ENCODE measurements around the gene LYPD6. TPM values are rescaled to one million over a fixed set of nuclear protein-coding genes. Genes with fewer than 3 reads are reported as not detected.

Gene LYPD6
- total RNA-seq, 4 donors from 2014 or later = 0.45 to 1.9 (median 0.93) TPM; not detected in 1

DNA sequence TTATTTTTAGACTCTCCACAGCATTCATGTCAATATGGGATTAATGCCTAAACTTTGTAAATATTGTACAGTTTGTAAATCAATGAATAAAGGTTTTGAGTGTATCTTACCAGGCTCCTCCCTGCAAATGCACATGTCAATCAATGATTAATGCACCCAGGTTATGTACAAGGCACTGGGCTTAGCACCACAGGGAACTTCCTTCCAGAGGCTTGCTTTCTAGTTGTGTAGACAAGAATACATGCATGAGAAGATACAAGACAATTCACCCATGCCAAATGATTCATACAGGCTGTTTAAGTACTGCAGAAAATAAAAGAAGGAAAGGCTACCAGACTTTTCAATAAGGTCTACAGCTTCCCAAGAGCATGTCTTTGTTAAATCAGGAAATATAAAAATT is 143.1 kb downstream of the LYPD6 start:
- Histone ChIP-seq H3K9me3 (no peaks in the 10 kb centered on the region), H3K4me1 (no peaks in the 10 kb centered on the region), H3K27ac (no peak overlapping the region), H3K4me3 (no peak overlapping the region), H3K36me3 (no peaks in the 10 kb centered on the region), H3K27me3 (no peaks in the 10 kb centered on the region)
- DNase-seq (ENCODE audit: low spot score in 2 of 2) = no peak
- TF ChIP-seq POLR2AphosphoS5 (IDR thresholded peaks at IDR 0.05) = no peak
- no peak for TF ChIP-seq EP300 (IDR thresholded peaks at IDR 0.05)
- TF ChIP-seq, protein P1, sequence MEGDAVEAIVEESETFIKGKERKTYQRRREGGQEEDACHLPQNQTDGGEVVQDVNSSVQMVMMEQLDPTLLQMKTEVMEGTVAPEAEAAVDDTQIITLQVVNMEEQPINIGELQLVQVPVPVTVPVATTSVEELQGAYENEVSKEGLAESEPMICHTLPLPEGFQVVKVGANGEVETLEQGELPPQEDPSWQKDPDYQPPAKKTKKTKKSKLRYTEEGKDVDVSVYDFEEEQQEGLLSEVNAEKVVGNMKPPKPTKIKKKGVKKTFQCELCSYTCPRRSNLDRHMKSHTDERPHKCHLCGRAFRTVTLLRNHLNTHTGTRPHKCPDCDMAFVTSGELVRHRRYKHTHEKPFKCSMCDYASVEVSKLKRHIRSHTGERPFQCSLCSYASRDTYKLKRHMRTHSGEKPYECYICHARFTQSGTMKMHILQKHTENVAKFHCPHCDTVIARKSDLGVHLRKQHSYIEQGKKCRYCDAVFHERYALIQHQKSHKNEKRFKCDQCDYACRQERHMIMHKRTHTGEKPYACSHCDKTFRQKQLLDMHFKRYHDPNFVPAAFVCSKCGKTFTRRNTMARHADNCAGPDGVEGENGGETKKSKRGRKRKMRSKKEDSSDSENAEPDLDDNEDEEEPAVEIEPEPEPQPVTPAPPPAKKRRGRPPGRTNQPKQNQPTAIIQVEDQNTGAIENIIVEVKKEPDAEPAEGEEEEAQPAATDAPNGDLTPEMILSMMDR (IDR thresholded peaks at IDR 0.05) = no peak
- no peak for TF ChIP-seq POLR2A (IDR thresholded peaks at IDR 0.05)

DNA sequence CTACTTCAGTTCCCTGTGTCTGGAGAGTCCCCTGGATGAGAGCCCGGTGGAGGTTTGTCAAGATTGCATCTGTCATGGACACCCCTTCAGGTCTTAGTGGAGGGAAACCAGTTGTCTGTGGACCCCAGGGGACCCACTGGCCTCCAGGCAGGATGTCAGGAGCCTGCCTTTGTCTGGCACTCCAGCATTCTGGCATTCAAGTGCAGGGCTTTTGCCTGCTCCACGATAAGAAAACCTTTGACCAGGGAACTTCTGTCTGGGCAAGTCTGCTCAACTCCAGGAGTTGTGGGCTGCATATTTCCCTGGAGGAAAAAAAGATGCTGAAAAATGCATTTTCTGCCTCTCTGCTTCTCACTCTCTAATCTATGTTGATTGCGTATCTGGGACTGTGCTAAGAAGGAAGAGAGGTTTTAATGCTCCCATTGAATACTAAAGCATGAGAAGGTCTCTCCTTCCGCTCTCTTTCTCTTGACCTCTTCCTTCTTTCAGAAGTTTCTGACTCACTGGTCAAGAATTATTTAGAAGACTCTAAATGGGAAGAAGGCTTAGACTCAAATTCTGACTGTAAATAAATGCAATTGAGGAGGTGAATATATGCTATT is 152.7 kb downstream of the LYPD6 start:
- TF ChIP-seq EP300 (IDR thresholded peaks at IDR 0.05) = no peak
- TF ChIP-seq, protein P1 (IDR thresholded peaks at IDR 0.05) = no peak
- no peak for TF ChIP-seq POLR2A (IDR thresholded peaks at IDR 0.05)
- TF ChIP-seq POLR2AphosphoS5 (IDR thresholded peaks at IDR 0.05) = no peak
- H3K4me3 ChIP-seq = no peak overlapping the region
- 64% methylated on average over 4 of the region's 4 CpGs for WGBS
- no peaks in the 10 kb centered on the region for H3K4me1 ChIP-seq
- no peaks in the 10 kb centered on the region for H3K9me3 ChIP-seq
- H3K27ac ChIP-seq = no peak overlapping the region
- H3K27me3 ChIP-seq = peaks cover 11% of the 10 kb centered on the region
- DNase-seq (ENCODE audit: low spot score in 2 of 2) = no peak
- no peaks in the 10 kb centered on the region for H3K36me3 ChIP-seq

DNA sequence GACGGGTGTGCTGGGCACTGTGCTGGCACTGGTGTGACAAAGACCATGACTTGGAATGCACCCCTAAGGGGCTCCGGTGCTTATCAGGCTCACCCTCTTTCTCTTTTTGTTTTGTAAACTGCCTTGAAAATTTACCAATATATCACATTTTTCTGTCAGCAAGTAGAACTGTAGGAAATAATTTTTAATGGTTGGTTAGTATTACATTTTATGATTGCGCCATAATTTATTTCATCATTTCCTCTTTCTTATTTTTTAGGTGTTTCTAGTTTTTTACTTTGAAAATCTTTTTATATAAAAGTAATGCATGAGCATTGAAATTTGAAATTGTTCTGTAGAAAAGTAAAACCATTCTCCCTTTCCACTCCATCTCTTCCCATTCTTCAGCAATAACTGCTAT is 156.3 kb downstream of the LYPD6 start:
- no peak for TF ChIP-seq EP300 (IDR thresholded peaks at IDR 0.05)
- TF ChIP-seq POLR2AphosphoS5 (IDR thresholded peaks at IDR 0.05) = no peak
- TF ChIP-seq, protein P1 (IDR thresholded peaks at IDR 0.05) = no peak
- TF ChIP-seq POLR2A (IDR thresholded peaks at IDR 0.05) = no peak
- Histone ChIP-seq H3K9me3 (no peaks in the 10 kb centered on the region), H3K27ac (no peak overlapping the region), H3K36me3 (no peaks in the 10 kb centered on the region), H3K27me3 (peaks cover 11% of the 10 kb centered on the region), H3K4me3 (no peak overlapping the region), H3K4me1 (no peaks in the 10 kb centered on the region)
- 88% methylated on average over 3 of the region's 3 CpGs for WGBS
- DNase-seq (ENCODE audit: low spot score in 2 of 2) = no peak

DNA sequence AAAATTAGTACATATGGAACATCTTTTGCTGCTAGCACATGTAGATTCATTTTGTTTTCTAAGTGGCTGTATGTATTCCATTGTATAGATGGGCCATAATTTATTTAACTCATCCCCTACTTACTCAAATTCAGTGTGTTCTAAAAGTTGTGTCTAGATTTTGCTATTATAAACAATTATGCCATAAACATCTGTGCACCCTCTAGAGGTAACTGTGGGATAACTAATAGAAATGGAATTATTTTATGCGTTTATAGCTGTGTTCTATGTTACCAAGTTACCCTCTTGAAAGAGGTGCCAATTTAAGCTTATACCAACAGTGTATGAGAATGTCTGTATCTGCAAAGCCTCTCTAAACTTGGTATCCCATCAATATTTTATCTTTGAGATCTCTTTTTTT is 156.8 kb downstream of the LYPD6 start:
- WGBS = 29% methylated on average over 1 of the region's 1 CpG
- H3K4me1 ChIP-seq = no peaks in the 10 kb centered on the region
- no peaks in the 10 kb centered on the region for H3K9me3 ChIP-seq
- DNase-seq (ENCODE audit: low spot score in 2 of 2) = no peak
- TF ChIP-seq EP300 (IDR thresholded peaks at IDR 0.05) = no peak
- no peak overlapping the region for H3K4me3 ChIP-seq
- H3K36me3 ChIP-seq = no peaks in the 10 kb centered on the region
- H3K27ac ChIP-seq = no peak overlapping the region
- H3K27me3 ChIP-seq = peaks cover 11% of the 10 kb centered on the region

DNA sequence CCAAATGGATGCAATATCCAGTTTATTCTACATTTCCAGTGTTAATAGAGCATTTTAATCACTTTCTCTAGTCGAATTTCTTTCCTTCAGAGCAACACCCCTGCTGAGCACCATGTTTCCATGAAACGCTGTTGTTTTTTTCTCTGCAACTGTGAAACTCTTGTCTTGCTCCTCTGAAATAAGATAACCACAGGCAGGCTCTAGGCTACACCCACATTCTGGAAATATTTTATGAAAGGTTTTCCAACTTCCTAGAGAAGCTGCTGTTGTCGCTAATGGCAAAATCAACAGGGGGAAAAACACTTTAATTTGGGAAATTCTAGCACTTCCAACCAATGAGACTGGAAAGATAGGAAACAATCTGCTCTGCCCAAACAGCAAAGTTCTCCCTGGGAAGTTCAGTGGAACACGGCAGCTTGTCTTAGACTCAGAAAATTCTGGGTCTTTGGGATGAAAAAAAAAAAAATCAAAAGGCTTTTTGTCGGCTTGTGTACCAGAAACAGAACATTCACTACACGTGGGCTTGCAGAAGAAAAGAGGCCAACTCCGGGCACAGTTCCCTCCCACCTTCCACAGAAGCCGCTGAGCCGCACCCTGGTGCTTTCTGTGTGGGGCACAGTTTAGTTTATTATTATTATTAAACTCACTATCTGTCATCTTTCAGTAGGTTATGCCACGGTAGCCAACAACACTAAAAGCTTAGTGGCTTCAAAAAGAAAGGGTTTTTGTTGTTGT is 158.5 kb downstream of the LYPD6 start:
- TF ChIP-seq EP300 (IDR thresholded peaks at IDR 0.05) (no peak), POLR2AphosphoS5 (IDR thresholded peaks at IDR 0.05) (no peak), POLR2A (IDR thresholded peaks at IDR 0.05) (no peak)
- TF ChIP-seq, protein P1 (IDR thresholded peaks at IDR 0.05) = no peak
- 29% methylated on average over 10 of the region's 10 CpGs for WGBS
- Histone ChIP-seq H3K27ac (no peak overlapping the region), H3K36me3 (no peaks in the 10 kb centered on the region), H3K9me3 (no peaks in the 10 kb centered on the region), H3K4me3 (no peak overlapping the region), H3K27me3 (peaks cover 6% of the 10 kb centered on the region), H3K4me1 (no peaks in the 10 kb centered on the region)
- no peak for DNase-seq (ENCODE audit: low spot score in 2 of 2)
